Colonic mucosa (tissue), 4 donors: ENCODE data around the gene MCU. TPM values are rescaled to one million over a fixed set of nuclear protein-coding genes. Genes with fewer than 3 reads are reported as not detected.

Experiments
- DNase-seq: peaks from one replicate; pipeline ENCODE4 v3.0.0-alpha.2; 2020
- H3K27ac ChIP-seq: fragments of 200-600 bp; one replicate; pipeline ENCODE4 v1.8.0; 2021
- H3K27me3 ChIP-seq: fragments of 200-600 bp; one replicate; pipeline ENCODE4 v1.8.0; 2021
- H3K36me3 ChIP-seq: fragments of 200-600 bp; one replicate; pipeline ENCODE4 v1.8.0; 2021
- H3K4me1 ChIP-seq: fragments of 200-600 bp; one replicate; pipeline ENCODE4 v1.8.0; 2021; ENCODE audit warnings: mild to moderate bottlenecking
- H3K4me3 ChIP-seq: fragments of 200-600 bp; one replicate; pipeline ENCODE4 v1.8.0; 2021
- H3K9ac ChIP-seq, 2 donors: one replicate each; pipeline ENCODE4 v1.7.0; 2013; ENCODE audit warnings: control low read depth in 2 of 2, low read depth in 2 of 2, low read length in 2 of 2
- H3K9me3 ChIP-seq: fragments of 200-600 bp; one replicate; pipeline ENCODE4 v1.8.0; 2021
- intact Hi-C: fragments of 100-400 bp; cut with DNase I; formaldehyde crosslinking; loops from one replicate; pipeline ENCODE4 v1.14.1; 2022
- total RNA-seq, 2 donors: library from RNA; stranded (reverse); fragmentation: NEBNext Ultra II Directional in 1 of 2; extraction: Animal tissue kit (Norgen Biotek cat#: 25700) in 1 of 2; gene quantifications; one replicate each; pipeline ENCODE4 v1.2.1, GENCODE V29; 2021
- TF ChIP-seq, protein P1 (sequence below): fragments of 200-600 bp; IDR thresholded peaks from one replicate; pipeline ENCODE4 v1.8.0; 2022; ENCODE audit warnings: antibody characterized with exemption, mild to moderate bottlenecking
- donor health status: healthy.
- donor health status: DM: no; HTN: no; CAD: no.
- donor health status: DM: no; HTN: no; CAD: no.

Gene MCU
- total RNA-seq, 2 donors from 2014 or later = 88.7 to 109 TPM

DNA sequence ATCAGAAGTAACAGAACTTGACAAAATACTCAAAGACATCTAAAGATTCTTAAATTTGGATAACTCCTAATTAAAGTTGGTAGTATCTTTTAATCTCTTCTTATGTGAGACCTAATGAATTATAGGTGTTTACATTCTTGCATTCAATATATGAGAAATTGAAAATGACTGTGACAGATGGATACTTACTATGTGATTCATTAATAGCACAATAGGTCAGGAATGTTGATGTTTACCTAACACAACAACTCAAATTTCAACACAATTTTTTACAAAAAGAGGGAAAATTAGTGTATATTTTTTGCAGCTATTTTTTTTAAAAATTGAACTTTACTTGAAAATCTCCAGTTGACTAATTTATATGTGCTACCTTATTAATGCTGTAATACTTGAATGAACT lies 31.7 kb upstream of the MCU start:
- H3K4me1 ChIP-seq = no peaks in the 10 kb centered on the region
- H3K9me3 ChIP-seq = no peaks in the 10 kb centered on the region
- no peak overlapping the region for H3K9ac ChIP-seq
- H3K4me3 ChIP-seq = no peak overlapping the region
- H3K36me3 ChIP-seq = no peaks in the 10 kb centered on the region
- no peak for DNase-seq
- intact Hi-C loops = no loop called here
- H3K27me3 ChIP-seq = no peaks in the 10 kb centered on the region
- TF ChIP-seq, protein P1, sequence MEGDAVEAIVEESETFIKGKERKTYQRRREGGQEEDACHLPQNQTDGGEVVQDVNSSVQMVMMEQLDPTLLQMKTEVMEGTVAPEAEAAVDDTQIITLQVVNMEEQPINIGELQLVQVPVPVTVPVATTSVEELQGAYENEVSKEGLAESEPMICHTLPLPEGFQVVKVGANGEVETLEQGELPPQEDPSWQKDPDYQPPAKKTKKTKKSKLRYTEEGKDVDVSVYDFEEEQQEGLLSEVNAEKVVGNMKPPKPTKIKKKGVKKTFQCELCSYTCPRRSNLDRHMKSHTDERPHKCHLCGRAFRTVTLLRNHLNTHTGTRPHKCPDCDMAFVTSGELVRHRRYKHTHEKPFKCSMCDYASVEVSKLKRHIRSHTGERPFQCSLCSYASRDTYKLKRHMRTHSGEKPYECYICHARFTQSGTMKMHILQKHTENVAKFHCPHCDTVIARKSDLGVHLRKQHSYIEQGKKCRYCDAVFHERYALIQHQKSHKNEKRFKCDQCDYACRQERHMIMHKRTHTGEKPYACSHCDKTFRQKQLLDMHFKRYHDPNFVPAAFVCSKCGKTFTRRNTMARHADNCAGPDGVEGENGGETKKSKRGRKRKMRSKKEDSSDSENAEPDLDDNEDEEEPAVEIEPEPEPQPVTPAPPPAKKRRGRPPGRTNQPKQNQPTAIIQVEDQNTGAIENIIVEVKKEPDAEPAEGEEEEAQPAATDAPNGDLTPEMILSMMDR = no peak
- no peak overlapping the region for H3K27ac ChIP-seq

DNA sequence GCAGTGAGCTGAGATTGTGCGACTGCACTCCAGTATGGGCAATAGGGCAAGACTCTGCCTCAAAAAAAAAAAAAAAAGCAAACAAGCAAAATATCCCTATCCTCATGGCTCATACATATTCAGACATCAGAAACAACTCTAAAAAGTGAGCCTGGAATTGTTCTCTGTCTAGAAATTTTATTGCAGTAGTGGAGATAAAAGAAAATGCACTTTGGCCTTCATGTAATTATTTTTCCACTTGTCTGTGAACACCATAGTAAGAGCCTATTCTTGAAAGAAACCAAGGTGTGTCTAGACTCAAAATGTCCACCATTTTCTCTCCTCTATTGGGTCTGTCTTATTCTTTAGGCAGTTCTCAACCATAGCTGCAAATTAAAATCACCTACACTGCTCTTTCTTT lies 30.5 kb upstream of the MCU start:
- Histone ChIP-seq H3K27ac (no peak overlapping the region), H3K9ac (no peak overlapping the region), H3K9me3 (no peaks in the 10 kb centered on the region), H3K4me3 (no peak overlapping the region), H3K36me3 (no peaks in the 10 kb centered on the region), H3K27me3 (no peaks in the 10 kb centered on the region), H3K4me1 (peaks cover 3% of the 10 kb centered on the region)
- TF ChIP-seq, protein P1 = no peak
- intact Hi-C loops = no loop called here
- DNase-seq = no peak

DNA sequence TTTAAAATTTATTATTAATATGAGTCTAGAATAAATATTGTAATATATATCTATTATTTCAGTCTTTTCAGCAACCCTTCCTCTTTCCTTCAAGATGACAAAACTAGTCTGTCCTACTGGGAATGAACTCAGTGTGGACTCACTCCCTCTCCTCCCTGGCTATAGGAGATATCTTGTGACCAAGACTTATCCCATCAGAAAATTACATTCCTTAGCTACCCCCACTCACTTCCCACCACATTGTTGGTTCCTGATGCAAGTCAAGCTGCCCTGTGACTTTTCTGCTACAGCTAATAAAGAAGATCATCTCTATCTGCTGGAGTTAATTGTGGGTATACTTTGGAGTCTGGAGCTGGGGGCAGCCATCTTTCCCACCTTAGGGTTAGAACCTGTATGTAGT lies 28.0 kb upstream of the MCU start:
- intact Hi-C loops = no loop called here
- peaks cover 3% of the 10 kb centered on the region for H3K4me1 ChIP-seq
- TF ChIP-seq, protein P1 = no peak
- no peak overlapping the region for H3K27ac ChIP-seq
- H3K9ac ChIP-seq = no peak overlapping the region
- H3K36me3 ChIP-seq = no peaks in the 10 kb centered on the region
- no peaks in the 10 kb centered on the region for H3K27me3 ChIP-seq
- H3K4me3 ChIP-seq = no peak overlapping the region
- H3K9me3 ChIP-seq = no peaks in the 10 kb centered on the region
- DNase-seq = no peak

DNA sequence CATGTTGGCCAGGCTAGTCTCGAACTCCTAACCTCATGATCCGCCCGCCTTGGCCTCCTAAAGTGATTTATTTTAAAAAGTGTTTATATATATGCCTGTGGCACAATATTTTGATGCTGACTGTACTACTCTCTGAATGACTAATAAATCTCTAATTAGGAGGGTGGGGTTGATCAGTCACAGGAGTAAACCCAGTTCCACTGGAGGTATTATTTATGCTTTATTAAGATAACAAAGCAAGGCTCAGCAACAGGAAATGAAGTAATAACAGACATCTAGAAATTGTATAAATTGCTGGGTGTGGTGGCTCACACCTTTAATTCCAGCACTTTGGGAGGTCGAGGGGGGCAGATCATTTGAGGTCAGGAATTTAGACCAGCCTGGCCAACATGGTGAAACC lies 26.0 kb upstream of the MCU start:
- Histone ChIP-seq H3K9me3 (no peaks in the 10 kb centered on the region), H3K27ac (no peak overlapping the region), H3K4me3 (no peak overlapping the region), H3K9ac (no peak overlapping the region), H3K27me3 (no peaks in the 10 kb centered on the region), H3K4me1 (peaks cover 3% of the 10 kb centered on the region), H3K36me3 (no peaks in the 10 kb centered on the region)
- no peak for DNase-seq
- TF ChIP-seq, protein P1 = no peak
- intact Hi-C loops = no loop called here

DNA sequence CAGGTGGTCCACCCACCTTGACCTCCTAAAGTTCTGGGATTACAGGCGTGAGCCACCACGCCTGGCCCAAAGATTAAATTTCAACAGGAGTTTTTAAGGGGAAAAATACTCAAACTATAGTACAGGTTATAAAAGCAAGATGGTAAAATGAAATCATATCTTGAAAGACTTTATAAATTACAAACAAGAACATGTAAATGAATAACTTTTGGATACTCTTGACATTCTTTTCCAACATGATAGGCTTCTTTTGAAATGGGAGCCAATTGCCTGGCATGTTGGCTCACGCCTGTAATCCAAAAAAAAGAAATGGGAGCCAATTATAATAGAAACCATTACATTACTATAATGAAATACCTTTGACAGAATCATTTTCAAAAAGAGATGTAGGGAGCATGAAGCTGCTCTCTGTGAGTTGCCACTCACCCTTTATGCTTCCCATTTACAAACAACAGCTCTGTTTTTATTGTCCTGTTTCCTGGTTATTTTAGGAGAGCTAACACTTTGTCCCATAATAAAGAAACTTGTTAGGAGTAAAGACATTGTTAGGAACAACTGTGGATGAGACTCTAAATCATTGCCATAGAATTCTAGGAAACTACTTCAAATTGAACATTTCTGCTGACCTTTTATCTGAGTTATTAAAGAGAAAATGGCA lies 24.6 kb upstream of the MCU start:
- peak overlapping the region; percentile 46 for H3K27ac ChIP-seq
- TF ChIP-seq, protein P1 = no peak

More for the DNA sequence above, 24.6 kb upstream of the MCU start:
- Histone ChIP-seq H3K4me3 (no peak overlapping the region), H3K9ac (no peak overlapping the region), H3K36me3 (no peaks in the 10 kb centered on the region), H3K27me3 (no peaks in the 10 kb centered on the region), H3K4me1 (peaks cover 3% of the 10 kb centered on the region), H3K9me3 (no peaks in the 10 kb centered on the region)
- DNase-seq = no peak
- intact Hi-C loops = no loop called here
